ENCODE measurements around the gene P3R3URF. TPM values are rescaled to one million over a fixed set of nuclear protein-coding genes. Genes with fewer than 3 reads are reported as not detected.

P3R3URF gene
- total RNA-seq, 5 donors from 2014 or later (not counting 1 experiment from before 2014, with no cell fraction given): not detected

DNA sequence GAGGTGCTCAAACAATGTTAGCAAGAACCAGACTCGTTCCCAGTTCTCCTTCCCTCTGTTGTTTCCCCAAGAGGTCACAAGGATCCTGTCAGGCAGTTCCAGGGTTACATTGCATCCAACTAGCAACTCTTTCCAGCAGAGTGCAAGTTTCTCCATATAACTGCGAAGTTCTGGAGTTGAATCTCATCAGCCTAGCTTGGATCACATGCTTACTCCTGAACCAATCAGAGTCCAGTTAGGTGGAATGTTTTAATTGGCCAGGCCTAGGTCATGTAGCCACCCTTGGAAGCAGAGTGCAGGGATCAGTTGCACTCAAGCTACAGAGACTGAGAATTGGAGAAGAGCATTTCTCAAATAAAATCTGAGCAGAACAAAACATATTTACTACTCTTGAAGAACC is 28.0 kb downstream of the P3R3URF start:
- Mint-ChIP-seq H3K36me3 (no peaks in the 10 kb centered on the region), H3K27ac (no peak overlapping the region), H3K4me3 (no peak overlapping the region), H3K4me1 (no peaks in the 10 kb centered on the region), H3K27me3 (no peaks in the 10 kb centered on the region), H3K9me3 (no peaks in the 10 kb centered on the region)
- Histone ChIP-seq H3K9me3 (no peaks in the 10 kb centered on the region), H3K27me3 (replicated peaks in 1 of 2; ENCODE audit: control insufficient read depth in 2 of 2, extremely low read depth in 1 of 2, insufficient read depth in 2 of 2, low read length in 1 of 2) (no peaks in the 10 kb centered on the region), H3K4me3 (ENCODE audit: control insufficient read depth in 1 of 2, extremely low read depth in 1 of 2, low read length in 1 of 2) (no peak overlapping the region), H3K36me3 (ENCODE audit: control insufficient read depth in 2 of 2, extremely low read depth in 1 of 2, insufficient read depth in 1 of 2, low read length in 1 of 2) (no peaks in the 10 kb centered on the region), H3K27ac (ENCODE audit: low read length) (no peak overlapping the region), H3K4me1 (ENCODE audit: control insufficient read depth in 1 of 2, extremely low read depth in 1 of 2, insufficient read depth in 2 of 2, low read length in 2 of 2) (no peaks in the 10 kb centered on the region)
- ATAC-seq (replicated peaks in 1 of 4): no peak
- POLR2A ChIA-PET: no interaction called here
- no peak for DNase-seq
- CTCF ChIA-PET: interaction anchor here in 1 of 2 donors (0.5 kb wide), 1 partner anchor 32 kb away, joined by 3 read pairs; no protein-coding TSS in a partner anchor
- WGBS (ENCODE audit: insufficient coverage): 44% methylated on average over 1 of the region's 2 CpGs

DNA sequence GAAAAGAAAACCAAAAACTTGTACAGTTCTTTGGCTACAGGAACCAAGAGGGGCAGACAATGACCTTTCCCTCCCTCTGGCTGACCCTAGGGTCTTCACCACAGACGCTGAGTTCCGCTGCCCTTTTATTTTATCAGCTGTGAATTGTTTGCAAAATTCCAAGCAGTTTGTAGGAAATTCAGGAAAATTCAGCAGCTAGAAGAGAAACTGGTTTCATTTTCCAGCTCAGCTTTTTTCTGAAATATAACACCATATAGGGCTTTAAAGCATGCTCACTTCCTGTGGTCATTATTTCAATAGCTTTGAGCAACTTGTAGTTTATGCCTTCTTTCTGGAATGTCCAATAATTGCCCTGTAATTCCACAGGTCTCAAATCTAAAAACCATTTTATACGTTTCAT is 38.4 kb downstream of the P3R3URF start:
- peaks cover 9 to 30% of the 10 kb centered on the region in 2 donors for H3K27me3 Mint-ChIP-seq

DNA sequence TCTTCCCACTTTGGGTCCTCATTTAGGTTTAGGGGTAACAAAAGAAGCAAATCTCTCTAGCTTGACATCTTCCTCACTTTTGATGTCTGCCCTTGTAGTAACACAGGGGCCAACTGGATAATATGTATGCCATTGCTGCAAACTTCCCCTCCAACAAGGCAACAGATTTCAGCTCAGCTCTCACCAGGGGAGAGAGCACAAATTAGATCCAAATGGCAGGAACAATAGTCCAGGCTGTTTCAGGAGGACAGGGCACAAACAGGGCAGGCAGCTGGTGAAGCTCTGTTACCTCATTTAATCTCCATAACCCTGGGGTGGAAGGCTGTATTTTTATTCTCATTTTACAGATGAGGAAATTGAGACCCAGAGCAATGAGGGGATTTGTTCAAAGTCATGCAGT is 39.6 kb downstream of the P3R3URF start:
- Mint-ChIP-seq H3K27me3 (peaks cover 18 to 35% of the 10 kb centered on the region in 2 donors), H3K4me1 (peaks cover 17 to 24% (median 20%) of the 10 kb centered on the region in 3 donors), H3K9me3 (no peaks in the 10 kb centered on the region), H3K27ac (no peak overlapping the region), H3K4me3 (no peak overlapping the region), H3K36me3 (no peaks in the 10 kb centered on the region)
- POLR2A ChIA-PET: no interaction called here
- Histone ChIP-seq H3K36me3 (ENCODE audit: control insufficient read depth in 2 of 2, extremely low read depth in 1 of 2, insufficient read depth in 1 of 2, low read length in 1 of 2) (no peaks in the 10 kb centered on the region), H3K27ac (ENCODE audit: low read length) (no peak overlapping the region), H3K4me1 (ENCODE audit: control insufficient read depth in 1 of 2, extremely low read depth in 1 of 2, insufficient read depth in 2 of 2, low read length in 2 of 2) (peaks cover 1 to 17% of the 10 kb centered on the region in 2 experiments), H3K9me3 (no peaks in the 10 kb centered on the region), H3K4me3 (ENCODE audit: control insufficient read depth in 1 of 2, extremely low read depth in 1 of 2, low read length in 1 of 2) (no peak overlapping the region), H3K27me3 (replicated peaks in 1 of 2; ENCODE audit: control insufficient read depth in 2 of 2, extremely low read depth in 1 of 2, insufficient read depth in 2 of 2, low read length in 1 of 2) (peaks cover 0 to 21% of the 10 kb centered on the region in 2 experiments)
- no peak for DNase-seq
- CTCF ChIA-PET: no interaction called here
- no peak for ATAC-seq (replicated peaks in 1 of 4)

More for the DNA sequence above, 38.4 kb downstream of the P3R3URF start:
- H3K4me3 ChIP-seq (ENCODE audit: control insufficient read depth in 1 of 2, extremely low read depth in 1 of 2, low read length in 1 of 2): no peak overlapping the region
- H3K4me1 ChIP-seq (ENCODE audit: control insufficient read depth in 1 of 2, extremely low read depth in 1 of 2, insufficient read depth in 2 of 2, low read length in 2 of 2): peaks cover 0 to 7% of the 10 kb centered on the region in 2 experiments
- WGBS (ENCODE audit: insufficient coverage): no CpG with 5 or more reads among the region's 3 CpGs
- no peaks in the 10 kb centered on the region for H3K9me3 Mint-ChIP-seq
- H3K36me3 ChIP-seq (ENCODE audit: control insufficient read depth in 2 of 2, extremely low read depth in 1 of 2, insufficient read depth in 1 of 2, low read length in 1 of 2): no peaks in the 10 kb centered on the region
- no peak overlapping the region for H3K27ac ChIP-seq (ENCODE audit: low read length)
- no peaks in the 10 kb centered on the region for H3K9me3 ChIP-seq
- H3K4me3 Mint-ChIP-seq: no peak overlapping the region
- CTCF ChIA-PET: no interaction called here
- H3K36me3 Mint-ChIP-seq: no peaks in the 10 kb centered on the region
- POLR2A ChIA-PET: interaction anchor here (0.5 to 0.6 kb wide), 2 partner anchors 13 to 691 kb away, joined by 3 to 5 read pairs; no protein-coding TSS in a partner anchor
- no peak for DNase-seq
- no peak for ATAC-seq (replicated peaks in 1 of 4)
- no peak overlapping the region for H3K27ac Mint-ChIP-seq
- H3K27me3 ChIP-seq (replicated peaks in 1 of 2; ENCODE audit: control insufficient read depth in 2 of 2, extremely low read depth in 1 of 2, insufficient read depth in 2 of 2, low read length in 1 of 2): peaks cover 0 to 9% of the 10 kb centered on the region in 2 experiments
- H3K4me1 Mint-ChIP-seq: peaks cover 10 to 12% (median 12%) of the 10 kb centered on the region in 3 donors

DNA sequence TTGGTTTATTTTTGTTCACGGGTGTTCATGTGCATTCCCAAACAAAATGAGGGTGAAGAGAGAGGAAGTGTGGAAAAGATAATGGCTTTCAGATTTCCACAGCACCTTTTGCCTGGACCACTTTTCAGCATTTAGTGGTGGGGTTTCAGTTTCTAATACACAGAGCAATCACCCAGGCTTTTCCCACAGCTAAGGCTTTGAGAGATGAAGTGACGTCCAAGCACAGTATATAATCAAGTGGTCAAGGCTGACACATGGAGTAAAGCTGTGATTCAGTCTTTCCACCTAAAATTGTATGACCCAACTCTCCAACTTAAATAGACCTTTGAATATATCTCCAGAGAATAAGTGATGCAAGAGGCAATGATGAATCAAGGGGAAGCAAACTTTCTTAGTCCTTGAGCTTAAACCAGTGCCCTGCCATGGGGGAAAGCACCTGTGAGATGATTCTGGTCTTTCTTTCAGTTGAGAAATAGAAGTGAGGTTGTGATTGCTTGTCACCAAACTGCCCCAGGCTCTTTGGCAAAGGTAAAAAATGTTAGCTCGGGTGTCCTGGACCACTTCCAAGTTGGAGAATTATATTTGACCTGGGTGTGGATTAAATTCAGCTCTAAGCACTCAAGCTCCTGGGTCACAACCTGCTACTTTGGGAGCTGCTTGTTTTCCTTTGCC is 41.5 kb downstream of the P3R3URF start:
- Histone ChIP-seq H3K27ac (ENCODE audit: low read length) (no peak overlapping the region), H3K4me3 (ENCODE audit: control insufficient read depth in 1 of 2, extremely low read depth in 1 of 2, low read length in 1 of 2) (no peak overlapping the region), H3K27me3 (replicated peaks in 1 of 2; ENCODE audit: control insufficient read depth in 2 of 2, extremely low read depth in 1 of 2, insufficient read depth in 2 of 2, low read length in 1 of 2) (peaks cover 0 to 21% of the 10 kb centered on the region in 2 experiments), H3K4me1 (ENCODE audit: control insufficient read depth in 1 of 2, extremely low read depth in 1 of 2, insufficient read depth in 2 of 2, low read length in 2 of 2) (peaks cover 6 to 19% of the 10 kb centered on the region in 2 experiments), H3K9me3 (no peaks in the 10 kb centered on the region), H3K36me3 (ENCODE audit: control insufficient read depth in 2 of 2, extremely low read depth in 1 of 2, insufficient read depth in 1 of 2, low read length in 1 of 2) (no peaks in the 10 kb centered on the region)
- peaks cover 26 to 38% (median 29%) of the 10 kb centered on the region in 3 donors for H3K4me1 Mint-ChIP-seq
- no peak overlapping the region for H3K4me3 Mint-ChIP-seq
- 100% methylated on average over 1 of the region's 3 CpGs for WGBS (ENCODE audit: insufficient coverage)
- H3K36me3 Mint-ChIP-seq: no peaks in the 10 kb centered on the region
- H3K27me3 Mint-ChIP-seq: peaks cover 28 to 45% of the 10 kb centered on the region in 2 donors
- no peak overlapping the region for H3K27ac Mint-ChIP-seq
- no peak for DNase-seq
- POLR2A ChIA-PET: no interaction called here
- H3K9me3 Mint-ChIP-seq: no peaks in the 10 kb centered on the region
- no peak for ATAC-seq (replicated peaks in 1 of 4)
- CTCF ChIA-PET: no interaction called here

DNA sequence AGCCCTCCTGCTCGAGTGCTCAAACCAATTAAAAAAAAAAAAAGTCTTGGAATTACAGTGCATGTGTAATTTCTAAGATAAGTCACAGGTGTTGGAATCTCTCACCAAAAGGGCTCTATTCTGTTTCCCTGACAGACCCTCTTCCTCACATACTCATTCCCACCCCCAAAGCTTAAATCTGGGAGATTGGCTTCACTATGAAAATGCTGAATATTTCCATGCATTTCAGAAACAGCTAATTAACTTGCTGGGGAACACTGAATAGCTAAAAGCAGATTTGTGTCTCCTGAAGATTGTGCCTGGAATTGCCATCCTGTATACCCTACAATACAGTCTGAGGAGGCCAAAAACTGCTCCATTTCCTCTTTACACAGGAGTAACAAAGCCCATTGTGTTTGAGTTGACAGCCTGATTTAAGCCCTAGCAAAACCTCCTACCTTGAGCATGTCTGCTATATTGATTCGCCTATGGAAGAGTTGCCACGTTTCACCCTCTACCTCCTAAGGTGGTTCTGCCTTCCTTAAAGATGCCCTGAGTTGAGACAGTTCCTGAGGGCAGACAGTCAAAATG is 42.4 kb downstream of the P3R3URF start:
- no peaks in the 10 kb centered on the region for H3K36me3 Mint-ChIP-seq
- H3K4me1 Mint-ChIP-seq: peaks cover 26 to 38% (median 29%) of the 10 kb centered on the region in 3 donors
- Histone ChIP-seq H3K9me3 (no peaks in the 10 kb centered on the region), H3K27me3 (replicated peaks in 1 of 2; ENCODE audit: control insufficient read depth in 2 of 2, extremely low read depth in 1 of 2, insufficient read depth in 2 of 2, low read length in 1 of 2) (peaks cover 0 to 21% of the 10 kb centered on the region in 2 experiments), H3K36me3 (ENCODE audit: control insufficient read depth in 2 of 2, extremely low read depth in 1 of 2, insufficient read depth in 1 of 2, low read length in 1 of 2) (no peaks in the 10 kb centered on the region), H3K27ac (ENCODE audit: low read length) (no peak overlapping the region), H3K4me3 (ENCODE audit: control insufficient read depth in 1 of 2, extremely low read depth in 1 of 2, low read length in 1 of 2) (peak overlapping the region in 1 of 2 donors; percentile 81), H3K4me1 (ENCODE audit: control insufficient read depth in 1 of 2, extremely low read depth in 1 of 2, insufficient read depth in 2 of 2, low read length in 2 of 2) (peaks cover 6 to 19% of the 10 kb centered on the region in 2 experiments)
- peaks cover 31 to 48% of the 10 kb centered on the region in 2 donors for H3K27me3 Mint-ChIP-seq
- DNase-seq: no peak
- H3K4me3 Mint-ChIP-seq: peak overlapping the region; percentile 89 to 95 (median 92)
- no peaks in the 10 kb centered on the region for H3K9me3 Mint-ChIP-seq
- POLR2A ChIA-PET: no interaction called here
- no peak for ATAC-seq (replicated peaks in 1 of 4)
- CTCF ChIA-PET: no interaction called here
- no peak overlapping the region for H3K27ac Mint-ChIP-seq
- no CpG with 5 or more reads among the region's 3 CpGs for WGBS (ENCODE audit: insufficient coverage)

DNA sequence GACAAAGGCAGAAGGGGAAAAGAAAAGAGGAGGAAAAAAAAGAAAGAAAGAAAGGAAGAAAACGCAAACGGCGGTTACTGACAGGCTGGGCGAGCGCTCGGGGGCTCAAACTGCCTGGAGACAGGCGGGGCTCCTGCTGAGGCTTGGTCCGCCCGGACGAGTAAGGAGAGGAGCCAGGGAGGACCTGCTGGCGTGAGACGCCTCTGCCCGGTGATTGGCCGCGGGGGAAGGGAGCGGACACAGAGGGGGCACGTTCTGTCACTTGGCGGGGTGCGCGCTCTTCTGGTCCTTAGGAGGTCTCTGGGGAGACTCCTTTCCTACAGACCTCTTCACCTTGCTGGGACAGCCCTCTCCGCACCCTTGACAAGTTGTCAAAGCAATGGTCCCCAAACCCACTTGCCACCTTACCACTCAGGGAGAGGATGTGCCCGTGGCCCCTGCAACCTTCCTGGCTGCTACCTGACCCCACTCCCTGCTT is 43.1 kb downstream of the P3R3URF start:
- peak in 4 of 35 experiments; percentile 0 to 5 (median 2) for DNase-seq
- ChIA-PET POLR2A (no interaction called here), CTCF (no interaction called here)
- ATAC-seq (replicated peaks in 1 of 4): peak; percentile 16 to 47 (median 38)
- Mint-ChIP-seq H3K36me3 (no peaks in the 10 kb centered on the region), H3K9me3 (no peaks in the 10 kb centered on the region), H3K4me3 (peak overlapping the region; percentile 89 to 95 (median 92)), H3K27me3 (peaks cover 35 to 48% of the 10 kb centered on the region in 2 donors), H3K4me1 (peaks cover 26 to 38% (median 29%) of the 10 kb centered on the region in 3 donors), H3K27ac (peak overlapping the region; percentile 89 to 91)
- Histone ChIP-seq H3K27ac (ENCODE audit: low read length) (peak overlapping the region; percentile 86), H3K27me3 (replicated peaks in 1 of 2; ENCODE audit: control insufficient read depth in 2 of 2, extremely low read depth in 1 of 2, insufficient read depth in 2 of 2, low read length in 1 of 2) (peaks cover 0 to 27% of the 10 kb centered on the region in 2 experiments), H3K36me3 (ENCODE audit: control insufficient read depth in 2 of 2, extremely low read depth in 1 of 2, insufficient read depth in 1 of 2, low read length in 1 of 2) (no peaks in the 10 kb centered on the region), H3K4me1 (ENCODE audit: control insufficient read depth in 1 of 2, extremely low read depth in 1 of 2, insufficient read depth in 2 of 2, low read length in 2 of 2) (peaks cover 6 to 19% of the 10 kb centered on the region in 2 experiments), H3K4me3 (ENCODE audit: control insufficient read depth in 1 of 2, extremely low read depth in 1 of 2, low read length in 1 of 2) (peak overlapping the region; percentile 81 to 92), H3K9me3 (no peaks in the 10 kb centered on the region)
- WGBS (ENCODE audit: insufficient coverage): 1% methylated on average over 20 of the region's 22 CpGs
